Measurements from ENCODE around the gene HTR7. TPM values are rescaled to one million over a fixed set of nuclear protein-coding genes. Genes with fewer than 3 reads are reported as not detected.

Gene HTR7
- total RNA-seq, 4 donors from 2014 or later: 0.29 to 1.5 (median 0.68) TPM

DNA sequence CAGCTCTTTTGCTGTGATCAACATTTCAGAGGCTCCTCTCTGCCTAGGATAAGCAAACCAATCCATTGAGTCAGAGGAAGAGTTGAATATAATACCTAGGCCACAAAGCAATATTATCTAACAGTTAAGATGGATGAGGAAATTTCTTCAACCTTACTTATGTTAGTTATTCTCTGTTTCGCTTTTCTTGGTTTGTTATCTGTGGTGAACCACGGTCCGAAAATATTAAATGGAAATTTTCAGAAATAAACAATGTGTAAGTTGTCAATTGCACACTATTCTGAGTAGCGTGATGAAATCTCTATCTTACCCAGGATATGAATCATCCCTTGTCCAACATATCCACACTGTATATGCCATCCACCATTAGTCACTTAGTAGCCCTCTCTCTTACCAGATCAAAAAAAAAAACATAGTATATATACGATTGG, 1.5 kb upstream of the HTR7 start:
- no peak for TF ChIP-seq POLR2A (IDR thresholded peaks at IDR 0.05)
- TF ChIP-seq, protein P1, sequence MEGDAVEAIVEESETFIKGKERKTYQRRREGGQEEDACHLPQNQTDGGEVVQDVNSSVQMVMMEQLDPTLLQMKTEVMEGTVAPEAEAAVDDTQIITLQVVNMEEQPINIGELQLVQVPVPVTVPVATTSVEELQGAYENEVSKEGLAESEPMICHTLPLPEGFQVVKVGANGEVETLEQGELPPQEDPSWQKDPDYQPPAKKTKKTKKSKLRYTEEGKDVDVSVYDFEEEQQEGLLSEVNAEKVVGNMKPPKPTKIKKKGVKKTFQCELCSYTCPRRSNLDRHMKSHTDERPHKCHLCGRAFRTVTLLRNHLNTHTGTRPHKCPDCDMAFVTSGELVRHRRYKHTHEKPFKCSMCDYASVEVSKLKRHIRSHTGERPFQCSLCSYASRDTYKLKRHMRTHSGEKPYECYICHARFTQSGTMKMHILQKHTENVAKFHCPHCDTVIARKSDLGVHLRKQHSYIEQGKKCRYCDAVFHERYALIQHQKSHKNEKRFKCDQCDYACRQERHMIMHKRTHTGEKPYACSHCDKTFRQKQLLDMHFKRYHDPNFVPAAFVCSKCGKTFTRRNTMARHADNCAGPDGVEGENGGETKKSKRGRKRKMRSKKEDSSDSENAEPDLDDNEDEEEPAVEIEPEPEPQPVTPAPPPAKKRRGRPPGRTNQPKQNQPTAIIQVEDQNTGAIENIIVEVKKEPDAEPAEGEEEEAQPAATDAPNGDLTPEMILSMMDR (IDR thresholded peaks at IDR 0.05): no peak
- no peak for DNase-seq
- H3K27ac ChIP-seq: no peak overlapping the region
- intact Hi-C loops (cut with DNase I; ENCODE audit: low total_unique reads): no loop called here
- peaks cover 0 to 22% of the 10 kb centered on the region in 2 donors for H3K27me3 ChIP-seq
- no peak overlapping the region for H3K4me3 ChIP-seq
- H3K36me3 ChIP-seq: no peaks in the 10 kb centered on the region
- no peaks in the 10 kb centered on the region for H3K9me3 ChIP-seq
- H3K4me1 ChIP-seq: no peaks in the 10 kb centered on the region

DNA sequence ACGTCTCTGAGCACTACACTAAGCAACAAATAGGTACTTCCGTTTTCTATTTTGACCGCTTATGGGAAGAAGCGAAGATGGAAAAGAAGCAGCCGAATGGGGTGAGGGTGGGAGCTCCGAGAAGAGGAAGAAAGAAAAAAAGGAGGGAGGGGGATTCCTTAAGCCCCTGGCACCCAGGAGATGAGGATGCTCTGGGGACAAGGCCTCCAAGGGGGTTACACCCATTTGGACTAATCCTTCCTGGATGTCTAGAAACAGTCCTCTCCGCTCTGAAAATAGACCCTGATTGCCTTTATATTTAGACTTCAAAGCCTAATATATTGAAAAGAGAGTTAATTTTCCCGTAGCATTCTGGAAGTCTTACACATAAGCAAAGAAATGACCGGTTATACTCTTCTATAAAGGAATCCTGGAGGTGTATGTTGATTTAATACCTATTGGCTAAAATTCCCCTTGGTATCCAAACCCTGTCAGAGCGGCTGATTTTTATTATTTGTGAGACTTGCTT, 676 bp upstream of the HTR7 start:
- H3K9me3 ChIP-seq: no peaks in the 10 kb centered on the region
- no peak for DNase-seq
- H3K4me3 ChIP-seq: peak overlapping the region; percentile 49 to 65
- H3K27ac ChIP-seq: peak overlapping the region; percentile 68 to 81
- intact Hi-C loops (cut with DNase I; ENCODE audit: low total_unique reads): no loop called here
- no peaks in the 10 kb centered on the region for H3K4me1 ChIP-seq
- no peaks in the 10 kb centered on the region for H3K36me3 ChIP-seq
- peaks cover 0 to 25% of the 10 kb centered on the region in 2 donors for H3K27me3 ChIP-seq
- TF ChIP-seq, protein P1 (IDR thresholded peaks at IDR 0.05): no peak
- TF ChIP-seq POLR2A (IDR thresholded peaks at IDR 0.05): no peak

DNA sequence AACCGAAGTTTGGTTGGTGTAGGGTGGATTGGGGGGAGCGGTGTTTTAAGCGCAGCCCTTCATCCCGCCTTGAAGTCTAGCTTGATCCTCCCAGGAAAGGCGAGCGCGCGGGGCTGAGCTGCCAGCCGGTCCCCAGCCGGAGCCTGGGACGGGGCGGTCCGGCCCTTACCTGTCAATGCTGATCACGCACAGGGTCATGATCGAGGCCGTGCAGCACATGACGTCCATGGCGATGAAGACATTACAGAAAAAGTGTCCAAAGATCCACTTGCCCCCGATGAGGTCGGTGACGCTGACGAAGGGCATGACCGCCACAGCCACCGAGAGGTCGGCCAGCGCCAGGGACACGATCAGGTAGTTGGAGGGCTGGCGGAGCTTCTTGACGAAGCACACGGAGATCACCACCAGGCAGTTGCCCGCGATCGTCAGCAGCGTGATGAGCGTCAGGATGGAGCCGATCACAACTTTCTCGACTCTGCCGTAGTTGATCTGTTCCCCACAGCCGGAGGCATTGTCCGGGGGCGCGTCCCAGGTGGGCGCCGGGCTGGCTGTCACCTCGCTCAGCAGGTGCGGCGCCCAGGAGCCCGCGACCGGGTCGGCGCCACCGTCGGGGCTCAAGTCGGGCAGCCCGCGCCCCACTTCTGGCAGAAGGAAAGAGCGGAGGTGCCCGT, 740 bp downstream of the HTR7 start:
- peak overlapping the region; percentile 22 to 65 for H3K4me3 ChIP-seq
- no peak for TF ChIP-seq POLR2A (IDR thresholded peaks at IDR 0.05)
- TF ChIP-seq, protein P1 (IDR thresholded peaks at IDR 0.05): no peak
- H3K27ac ChIP-seq: peak overlapping the region; percentile 68 to 81
- no peaks in the 10 kb centered on the region for H3K9me3 ChIP-seq
- peak in 1 of 2 donors; percentile 16 for DNase-seq
- no peaks in the 10 kb centered on the region for H3K36me3 ChIP-seq
- peaks cover 0 to 25% of the 10 kb centered on the region in 2 donors for H3K27me3 ChIP-seq
- intact Hi-C loops (cut with DNase I; ENCODE audit: low total_unique reads): no loop called here
- H3K4me1 ChIP-seq: no peaks in the 10 kb centered on the region

DNA sequence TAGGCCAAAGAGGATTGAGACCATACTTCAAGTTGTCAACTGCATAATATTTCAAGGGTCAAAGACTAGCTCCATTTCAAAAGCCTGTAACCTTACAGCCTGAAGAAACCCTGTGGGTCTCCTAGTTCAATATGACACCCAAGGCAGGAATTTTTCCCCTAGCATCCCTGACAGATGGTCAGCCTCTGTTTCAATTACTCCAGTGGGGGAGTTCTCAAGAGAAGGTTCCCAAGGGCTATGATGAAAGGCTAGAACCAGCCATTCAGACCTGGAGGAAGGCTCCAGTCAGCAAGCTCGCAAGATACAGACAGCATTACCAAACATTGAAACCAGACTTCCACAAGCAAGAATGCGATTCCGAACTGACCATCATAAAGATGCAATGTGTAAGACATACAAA, 1.6 kb downstream of the HTR7 start:
- intact Hi-C loops (cut with DNase I; ENCODE audit: low total_unique reads): no loop called here
- Histone ChIP-seq H3K27me3 (peaks cover 0 to 25% of the 10 kb centered on the region in 2 donors), H3K4me1 (no peaks in the 10 kb centered on the region), H3K27ac (no peak overlapping the region), H3K4me3 (no peak overlapping the region), H3K9me3 (peaks cover 0 to 3% of the 10 kb centered on the region in 2 donors), H3K36me3 (no peaks in the 10 kb centered on the region)
- DNase-seq: no peak
- TF ChIP-seq, protein P1 (IDR thresholded peaks at IDR 0.05): no peak
- no peak for TF ChIP-seq POLR2A (IDR thresholded peaks at IDR 0.05)

DNA sequence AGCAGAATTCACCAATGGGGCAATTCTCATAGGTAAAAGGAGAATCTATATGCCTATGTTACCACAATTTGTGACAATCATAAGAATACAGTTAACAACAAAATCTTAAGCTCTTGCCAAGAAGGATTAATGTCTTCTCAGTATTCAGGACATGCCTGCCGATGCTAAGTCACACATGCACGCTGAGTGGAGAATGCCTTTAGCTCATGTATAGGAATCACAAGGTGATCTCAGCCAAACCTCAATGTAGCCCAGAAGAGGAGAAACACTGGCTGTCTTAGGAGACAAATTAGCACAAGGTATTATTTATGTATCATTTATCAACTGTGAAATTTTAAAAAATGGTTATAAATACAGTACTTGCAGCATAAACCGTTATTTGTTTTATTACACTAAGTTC, 2.7 kb downstream of the HTR7 start:
- TF ChIP-seq POLR2A (IDR thresholded peaks at IDR 0.05): no peak
- TF ChIP-seq, protein P1 (IDR thresholded peaks at IDR 0.05): no peak
- intact Hi-C loops (cut with DNase I; ENCODE audit: low total_unique reads): no loop called here
- H3K27ac ChIP-seq: no peak overlapping the region

More for the DNA sequence above, 2.7 kb downstream of the HTR7 start:
- Histone ChIP-seq H3K36me3 (no peaks in the 10 kb centered on the region), H3K27me3 (peaks cover 0 to 25% of the 10 kb centered on the region in 2 donors), H3K9me3 (peaks cover 0 to 12% of the 10 kb centered on the region in 2 donors), H3K4me1 (no peaks in the 10 kb centered on the region), H3K4me3 (no peak overlapping the region)
- DNase-seq: no peak

Measured in uterus (tissue), 4 donors.